HG02943 (cell line): ENCODE results near the gene HSD17B2.

Experiments
- ATAC-seq: cut with Tn5 transposase; IDR thresholded peaks from one replicate; pipeline ENCODE4 v1.9.1; 2021; ENCODE audit warnings: mild to moderate bottlenecking, low read depth, moderate library complexity; ENCODE audit not compliant: unreplicated experiment

HSD17B2 gene

GRCh38 chr16:82046941-82047340, 11.9 kb downstream of the HSD17B2 start:
- ATAC-seq: no peak

GRCh38 chr16:82047374-82047773, 12.3 kb downstream of the HSD17B2 start:
- no peak for ATAC-seq

- ATAC-seq: no peak
These were observed 12.7 kb downstream of the HSD17B2 start for GRCh38 chr16:82047787-82048186.

- no peak for ATAC-seq
These were observed 14.4 kb downstream of the HSD17B2 start for GRCh38 chr16:82049484-82049883.

- ATAC-seq: no peak
These were observed 15.5 kb downstream of the HSD17B2 start for GRCh38 chr16:82050506-82050905.

- no peak for ATAC-seq
These were observed 15.9 kb downstream of the HSD17B2 start for GRCh38 chr16:82050909-82051357.

GRCh38 chr16:82051656-82052055, 16.6 kb downstream of the HSD17B2 start:
- ATAC-seq: no peak

- ATAC-seq: no peak
These were observed 20.1 kb downstream of the HSD17B2 start for GRCh38 chr16:82055117-82055516.

GRCh38 chr16:82055728-82056549, 20.9 kb downstream of the HSD17B2 start:
- ATAC-seq: no peak

GRCh38 chr16:82056550-82056896, 21.5 kb downstream of the HSD17B2 start:
- no peak for ATAC-seq

GRCh38 chr16:82059161-82059982, 24.3 kb downstream of the HSD17B2 start:
- no peak for ATAC-seq

GRCh38 chr16:82059983-82060421, 24.9 kb downstream of the HSD17B2 start:
- ATAC-seq: no peak

- ATAC-seq: no peak
These were observed 26.9 kb downstream of the HSD17B2 start for GRCh38 chr16:82061861-82062525.

GRCh38 chr16:82062645-82063058, 27.6 kb downstream of the HSD17B2 start:
- no peak for ATAC-seq

- no peak for ATAC-seq
These were observed 28.5 kb downstream of the HSD17B2 start for GRCh38 chr16:82063456-82064082.

GRCh38 chr16:82067042-82067803, 32.2 kb downstream of the HSD17B2 start:
- ATAC-seq: no peak

GRCh38 chr16:82067804-82068325, 32.8 kb downstream of the HSD17B2 start:
- ATAC-seq: no peak

GRCh38 chr16:82070656-82071369, 35.8 kb downstream of the HSD17B2 start:
- no peak for ATAC-seq

GRCh38 chr16:82071421-82071820, 36.4 kb downstream of the HSD17B2 start:
- no peak for ATAC-seq
